ENCODE data around the gene CYP1A2. TPM values are rescaled to one million over a fixed set of nuclear protein-coding genes. Genes with fewer than 3 reads are reported as not detected.

The CYP1A2 gene
- total RNA-seq, 2 donors from 2014 or later, result not detected

GRCh38 chr15:74779162-74779648, 30.6 kb downstream of the CYP1A2 start:
- TF ChIP-seq CTCF (IDR thresholded peaks at IDR 0.05), result no peak
- Histone ChIP-seq H3K27me3 (no peaks in the 10 kb centered on the region), H3K27ac (no peak overlapping the region), H3K4me1 (peaks cover 0 to 59% of the 10 kb centered on the region in 2 donors), H3K36me3 (no peaks in the 10 kb centered on the region), H3K9me3 (no peaks in the 10 kb centered on the region), H3K4me3 (no peak overlapping the region)
- DNase-seq (ENCODE audit: low spot score), result no peak

- H3K27ac ChIP-seq, result peak overlapping the region in 1 of 2 donors; percentile 72
- peak overlapping the region in 1 of 2 donors; percentile 80 for H3K4me3 ChIP-seq
- H3K36me3 ChIP-seq, result no peaks in the 10 kb centered on the region
- DNase-seq (ENCODE audit: low spot score), result no peak
- no peak for TF ChIP-seq CTCF (IDR thresholded peaks at IDR 0.05)
- no peaks in the 10 kb centered on the region for H3K27me3 ChIP-seq
- H3K4me1 ChIP-seq, result peaks cover 0 to 75% of the 10 kb centered on the region in 2 donors
- no peaks in the 10 kb centered on the region for H3K9me3 ChIP-seq
These were observed 32.1 kb downstream of the CYP1A2 start for GRCh38 chr15:74780523-74781430.

- TF ChIP-seq CTCF (IDR thresholded peaks at IDR 0.05), result peak; percentile 57 to 64
- H3K36me3 ChIP-seq, result no peaks in the 10 kb centered on the region
- peaks cover 0 to 77% of the 10 kb centered on the region in 2 donors for H3K4me1 ChIP-seq
- peak within 1 kb of the TSS; percentile 91 to 92 for H3K27ac ChIP-seq
- H3K9me3 ChIP-seq, result no peaks in the 10 kb centered on the region
- H3K4me3 ChIP-seq, result peak within 1 kb of the TSS; percentile 69 to 80
- no peak for DNase-seq (ENCODE audit: low spot score)
- H3K27me3 ChIP-seq, result no peaks in the 10 kb centered on the region
These were observed 33.0 kb downstream of the CYP1A2 start, which contains the start of gene CSK for GRCh38 chr15:74781431-74782258. Gene CSK, plus strand, starts transcription at chr15:74782080. Its CDS starts 16,218 bp downstream, at chr15:74798298.

GRCh38 chr15:74782259-74783071, 33.8 kb downstream of the CYP1A2 start:
- Histone ChIP-seq H3K9me3 (no peaks in the 10 kb centered on the region), H3K4me3 (peak overlapping the region; percentile 69 to 80), H3K4me1 (peaks cover 0 to 77% of the 10 kb centered on the region in 2 donors), H3K27ac (peak overlapping the region; percentile 91 to 92), H3K27me3 (no peaks in the 10 kb centered on the region), H3K36me3 (no peaks in the 10 kb centered on the region)
- no peak for DNase-seq (ENCODE audit: low spot score)
- TF ChIP-seq CTCF (IDR thresholded peaks at IDR 0.05), result no peak

Measured in right atrium auricular region (tissue), 2 donors.